Fibroblast of lung (primary cell): ENCODE results near the gene OXLD1. TPM values are rescaled to one million over a fixed set of nuclear protein-coding genes. Genes with fewer than 3 reads are reported as not detected.

ENCODE experiments used
- DNase-seq, 2 donors: peaks; one replicate each; pipeline versions ENCODE4 v3.0.0 to v3.0.0-alpha.2; 2010; ENCODE audit warnings: low read depth in 2 of 2
- H2AFZ ChIP-seq: 2 replicates; pipeline ENCODE4 v1.5.1; 2012; ENCODE audit warnings: low read length, control low read depth, inconsistent platforms
- H3K27ac ChIP-seq: 2 replicates; pipeline ENCODE4 v1.5.1; 2011; ENCODE audit warnings: low read length, control low read depth; ENCODE audit not compliant: insufficient read depth
- H3K27me3 ChIP-seq: 2 replicates; pipeline ENCODE4 v1.5.1; 2011; ENCODE audit warnings: mild to moderate bottlenecking, low read length; ENCODE audit not compliant: control insufficient read depth, insufficient read depth
- H3K36me3 ChIP-seq: 2 replicates; pipeline ENCODE4 v1.5.1; 2011; ENCODE audit warnings: low read length; ENCODE audit not compliant: control insufficient read depth, insufficient read depth
- H3K4me1 ChIP-seq: 2 replicates; pipeline ENCODE4 v1.5.1; 2011; ENCODE audit warnings: low read length; ENCODE audit not compliant: control insufficient read depth, insufficient read depth; ENCODE audit errors: extremely low read depth
- H3K4me2 ChIP-seq: 2 replicates; pipeline ENCODE4 v1.5.1; 2011; ENCODE audit warnings: low read length, control low read depth; ENCODE audit not compliant: insufficient read depth; ENCODE audit errors: extremely low read depth
- H3K4me3 ChIP-seq, 4 experiments: fragments of 200-600 bp in 1 of 4; sonication (generic) in 1 of 4; replicated peaks in 1 of 4; 2 replicates each; pipeline ENCODE4 v1.5.1; 2011 to 2016; ENCODE audit warnings: low read length in 4 of 4, low read depth in 3 of 4, mild to moderate bottlenecking in 3 of 4, control low read depth in 2 of 4, inconsistent platforms in 1 of 4, mixed read lengths in 1 of 4; ENCODE audit not compliant: insufficient read depth in 1 of 4; ENCODE audit errors: control extremely low read depth in 1 of 4
- H3K79me2 ChIP-seq: 2 replicates; pipeline ENCODE4 v1.5.1; 2012; ENCODE audit warnings: mild to moderate bottlenecking, low read length, inconsistent platforms; ENCODE audit not compliant: control insufficient read depth, insufficient read depth
- H3K9ac ChIP-seq: 2 replicates; pipeline ENCODE4 v1.5.1; 2011; ENCODE audit warnings: mild to moderate bottlenecking, low read length, control low read depth; ENCODE audit not compliant: insufficient read depth
- H3K9me3 ChIP-seq: 2 replicates; pipeline ENCODE4 v1.5.1; 2012; ENCODE audit warnings: low read depth, low read length; ENCODE audit not compliant: control insufficient read depth, insufficient read depth
- H4K20me1 ChIP-seq: 2 replicates; pipeline ENCODE4 v1.5.1; 2011; ENCODE audit warnings: low read length; ENCODE audit not compliant: control insufficient read depth, insufficient read depth; ENCODE audit errors: extremely low read depth
- CTCF ChIP-seq, 2 donors: IDR thresholded peaks in 1 of 2; conservative IDR thresholded peaks in 1 of 2; 1 replicate in 1 of 2; 2 replicates in 1 of 2; pipeline ENCODE4 v1.5.1; 2011 to 2012; ENCODE audit warnings: low read length in 2 of 2, control low read depth in 1 of 2, inconsistent platforms in 1 of 2, low read depth in 1 of 2, mild to moderate bottlenecking in 1 of 2
- EZH2 ChIP-seq: IDR thresholded peaks from 2 replicates; pipeline ENCODE4 v1.5.1; 2012; ENCODE audit warnings: low read length, control low read depth, mild to moderate bottlenecking; ENCODE audit errors: missing control alignments
- polyA plus RNA-seq, 2 donors: library from polyadenylated mRNA; depleted of rRNA in 1 of 2; stranded (reverse) in 1 of 2; unstranded in 1 of 2; fragments of >200 nt; gene quantifications; 2 replicates each; pipeline ENCODE4 v1.2.1, GENCODE V29; 2011 to 2012; ENCODE audit warnings: missing spikeins in 1 of 2
- total RNA-seq: library from RNA; depleted of rRNA; stranded (reverse); fragments of >200 nt; gene quantifications from 2 replicates; pipeline ENCODE4 v1.2.1, GENCODE V29; 2014

OXLD1 gene
- total and polyA plus RNA-seq, 2 donors (not counting 1 experiment from before 2014, with no cell fraction given), result 11.6 to 45.6 TPM

- Histone ChIP-seq H3K4me3 (no peak overlapping the region), H4K20me1 (peaks cover 2% of the 10 kb centered on the region), H3K9me3 (no peaks in the 10 kb centered on the region), H3K27ac (no peak overlapping the region), H2AFZ (no peak overlapping the region), H3K36me3 (peaks cover 46% of the 10 kb centered on the region), H3K4me1 (peaks cover 12% of the 10 kb centered on the region), H3K27me3 (no peaks in the 10 kb centered on the region), H3K9ac (no peak overlapping the region), H3K4me2 (no peak overlapping the region), H3K79me2 (peaks cover 76% of the 10 kb centered on the region)
- TF ChIP-seq CTCF (conservative IDR thresholded peaks at IDR 0.05 in 1 of 2, IDR thresholded peaks at IDR 0.05 in 1 of 2; ENCODE audit: low read depth in 1 of 2, low read length in 2 of 2) (no peak), EZH2 (no peak)
- no peak for DNase-seq
Observed at GRCh38 chr17:81686614-81687013, 20.2 kb upstream of the OXLD1 start.

GRCh38 chr17:81685108-81685507 lies 18.7 kb upstream of the OXLD1 start:
- no peaks in the 10 kb centered on the region for H3K27me3 ChIP-seq
- H3K9me3 ChIP-seq, result no peaks in the 10 kb centered on the region
- peak overlapping the region; percentile 97 for H3K9ac ChIP-seq
- peaks cover 42% of the 10 kb centered on the region for H3K36me3 ChIP-seq
- peak overlapping the region; percentile 62 to 92 (median 80) for H3K4me3 ChIP-seq
- peak overlapping the region; percentile 96 for H3K27ac ChIP-seq
- peaks cover 12% of the 10 kb centered on the region for H3K4me1 ChIP-seq
- H3K79me2 ChIP-seq, result peaks cover 81% of the 10 kb centered on the region
- peak overlapping the region; percentile 100 for H3K4me2 ChIP-seq
- no peak for TF ChIP-seq CTCF (conservative IDR thresholded peaks at IDR 0.05 in 1 of 2, IDR thresholded peaks at IDR 0.05 in 1 of 2; ENCODE audit: low read depth in 1 of 2, low read length in 2 of 2)
- no peak for TF ChIP-seq EZH2
- DNase-seq, result peak; percentile 28 to 76
- H2AFZ ChIP-seq, result no peak overlapping the region
- H4K20me1 ChIP-seq, result peaks cover 2% of the 10 kb centered on the region

- Histone ChIP-seq H3K27me3 (no peaks in the 10 kb centered on the region), H3K36me3 (peaks cover 37% of the 10 kb centered on the region), H4K20me1 (peaks cover 2% of the 10 kb centered on the region), H2AFZ (no peak overlapping the region), H3K9ac (peak overlapping the region; percentile 97), H3K27ac (peak overlapping the region; percentile 96), H3K4me3 (peak overlapping the region; percentile 62 to 92 (median 80)), H3K79me2 (peaks cover 74% of the 10 kb centered on the region), H3K4me1 (peaks cover 12% of the 10 kb centered on the region), H3K4me2 (peak overlapping the region; percentile 100), H3K9me3 (no peaks in the 10 kb centered on the region)
- no peak for TF ChIP-seq EZH2
- no peak for TF ChIP-seq CTCF (conservative IDR thresholded peaks at IDR 0.05 in 1 of 2, IDR thresholded peaks at IDR 0.05 in 1 of 2; ENCODE audit: low read depth in 1 of 2, low read length in 2 of 2)
- peak in 1 of 2 donors; percentile 84 for DNase-seq
Observed at GRCh38 chr17:81684442-81684911, 18.1 kb upstream of the OXLD1 start.
